Endothelial cell of umbilical vein (primary cell): ENCODE measurements around the gene BCAN. TPM values are rescaled to one million over a fixed set of nuclear protein-coding genes. Genes with fewer than 3 reads are reported as not detected.

ENCODE experiments used
- BruUV-seq: library from RNA; stranded (reverse); fragments of 400-500 nt; replicated peaks from 2 replicates; lab custom pipeline; 2021; lab: Mats Ljungman, UMichigan
- CTCF ChIA-PET: fragments of 300-600, 350-600 bp; sonication (Branson Sonifier 250); formaldehyde crosslinking; loops from one replicate; lab custom pipeline; 2021; ENCODE audit warnings: antibody characterized with exemption, inconsistent platforms; lab: Charles Lee
- POLR2A ChIA-PET: fragments of 300-600, 350-600 bp; sonication (Branson Sonifier 250); formaldehyde crosslinking; loops from one replicate; lab custom pipeline; 2021; ENCODE audit warnings: antibody characterized with exemption, inconsistent platforms; lab: Charles Lee
- DNase-seq: peaks from one replicate; pipeline ENCODE4 v3.0.0-alpha.2; 2011; ENCODE audit warnings: low read depth, low spot score
- FAIRE-seq: peaks from 2 replicates; lab custom pipeline; 2011; peaks lifted over from hg19 to GRCh38; lab: Jason Lieb, UNC
- H2AFZ ChIP-seq: 2 replicates; pipeline ENCODE4 v1.6.0; 2012; ENCODE audit warnings: low read depth, low read length, control low read depth, inconsistent platforms
- H3K27ac ChIP-seq: 2 replicates; pipeline ENCODE4 v1.5.1; 2011; ENCODE audit warnings: low read depth, mild to moderate bottlenecking, control low read depth, low read length, moderate library complexity; ENCODE audit not compliant: insufficient read depth
- H3K27me3 ChIP-seq, 2 experiments: 2 replicates each; pipeline versions ENCODE4 v1.6.0 to v1.6.1; 2011; ENCODE audit warnings: low read length in 2 of 2, mixed read lengths in 1 of 2; ENCODE audit not compliant: control insufficient read depth in 2 of 2, insufficient read depth in 2 of 2
- H3K36me3 ChIP-seq, 2 experiments: 2 replicates in 1 of 2; 3 replicates in 1 of 2; pipeline ENCODE4 v1.5.1; 2011; ENCODE audit warnings: low read length in 2 of 2, mild to moderate bottlenecking in 1 of 2, moderate library complexity in 1 of 2; ENCODE audit not compliant: control insufficient read depth in 2 of 2, insufficient read depth in 2 of 2; ENCODE audit errors: extremely low read depth in 1 of 2
- H3K4me1 ChIP-seq: 3 replicates; pipeline ENCODE4 v1.5.1; 2011; ENCODE audit warnings: mild to moderate bottlenecking, low read length; ENCODE audit not compliant: control insufficient read depth, insufficient read depth; ENCODE audit errors: extremely low read depth
- H3K4me2 ChIP-seq: 2 replicates; pipeline ENCODE4 v1.6.1; 2011; ENCODE audit warnings: low read length, control low read depth, mixed read lengths; ENCODE audit not compliant: insufficient read depth
- H3K4me3 ChIP-seq, 3 experiments: fragments of 200-600 bp in 1 of 3; sonication (generic), shearing (Covaris generic) in 1 of 3; replicated peaks in 1 of 3; 2 replicates each; pipeline ENCODE4 v1.5.1; 2011 to 2016; ENCODE audit warnings: control low read depth in 3 of 3, low read length in 3 of 3, mild to moderate bottlenecking in 2 of 3, inconsistent platforms in 1 of 3, low read depth in 1 of 3, moderate library complexity in 1 of 3; ENCODE audit not compliant: insufficient read depth in 1 of 3
- H3K79me2 ChIP-seq: 2 replicates; pipeline ENCODE4 v1.6.0; 2012; ENCODE audit warnings: low read length, inconsistent platforms; ENCODE audit not compliant: control insufficient read depth, insufficient read depth
- H3K9ac ChIP-seq: replicated peaks from 2 replicates; pipeline ENCODE3; 2011; ENCODE audit warnings: low read length, control low read depth; ENCODE audit not compliant: insufficient read depth; ENCODE audit errors: extremely low read depth
- H3K9me1 ChIP-seq: replicated peaks from 3 replicates; pipeline ENCODE4 v1.6.0; 2011; ENCODE audit warnings: mild to moderate bottlenecking, low read length; ENCODE audit not compliant: control insufficient read depth, insufficient read depth; ENCODE audit errors: extremely low read depth
- H3K9me3 ChIP-seq: replicated peaks from 2 replicates; pipeline ENCODE4 v1.5.1; 2012; ENCODE audit warnings: low read length, inconsistent platforms; ENCODE audit not compliant: control insufficient read depth, insufficient read depth
- H4K20me1 ChIP-seq: replicated peaks from 2 replicates; pipeline ENCODE3; 2011; ENCODE audit warnings: mild to moderate bottlenecking, low read length; ENCODE audit not compliant: control insufficient read depth, insufficient read depth; ENCODE audit errors: extremely low read depth
- EZH2 ChIP-seq: IDR thresholded peaks from 2 replicates; pipeline ENCODE4 v1.6.1; 2012; ENCODE audit warnings: borderline replicate concordance, low read depth, mild to moderate bottlenecking, moderate library complexity, low read length, inconsistent platforms; ENCODE audit not compliant: severe bottlenecking
- FOS ChIP-seq: IDR thresholded peaks from 2 replicates; pipeline ENCODE4 v1.6.1; 2011; ENCODE audit warnings: mild to moderate bottlenecking, low read length, moderate library complexity, borderline replicate concordance; ENCODE audit not compliant: insufficient read depth
- GATA2 ChIP-seq: IDR thresholded peaks from 2 replicates; pipeline ENCODE4 v1.7.0; 2011; ENCODE audit warnings: low read depth, mild to moderate bottlenecking, moderate library complexity, mixed read lengths, low read length; ENCODE audit not compliant: insufficient read length, insufficient read depth
- JUN ChIP-seq: IDR thresholded peaks from 2 replicates; pipeline ENCODE4 v1.6.1; 2011; ENCODE audit warnings: borderline replicate concordance, low read depth; ENCODE audit not compliant: insufficient read length, insufficient read depth
- MYC ChIP-seq: IDR thresholded peaks from one replicate; pipeline ENCODE4 v1.6.1; 2011; ENCODE audit warnings: mild to moderate bottlenecking, low read depth, low read length
- POLR2A ChIP-seq: IDR thresholded peaks from 2 replicates; pipeline ENCODE4 v1.6.1; 2012; ENCODE audit warnings: low read depth, mild to moderate bottlenecking, control low read depth, low read length
- POLR2AphosphoS5 ChIP-seq: IDR thresholded peaks from 2 replicates; pipeline ENCODE4 v1.6.1; 2012; ENCODE audit warnings: low read depth, mild to moderate bottlenecking, control low read depth, low read length, moderate library complexity; ENCODE audit not compliant: insufficient read depth
- dilution Hi-C: fragments of 300-500 bp; cut with MboI; formaldehyde crosslinking; loops from one replicate; pipeline ENCODE4 v1.15.0; 2019; ENCODE audit warnings: low sequenced_read_pairs; ENCODE audit not compliant: extremely low pct_ligation_motif_present
- intact Hi-C: fragments of 100-400 bp; cut with micrococcal nuclease; formaldehyde crosslinking; loops from one replicate; pipeline ENCODE4 v1.10.0; 2022
- polyA plus RNA-seq, 4 experiments: library from polyadenylated mRNA; depleted of rRNA in 3 of 4; stranded (reverse) in 3 of 4; unstranded in 1 of 4; fragments of >200 nt; gene quantifications; 2 replicates each; pipeline versions ENCODE4 v1.2.1 to v1.2.3, GENCODE V29; 2011 to 2012; ENCODE audit warnings: missing spikeins in 1 of 4
- total RNA-seq: library from RNA; stranded (reverse); gene quantifications from 2 replicates; pipeline ENCODE4 v1.2.3, GENCODE V29; 2021
- TF ChIP-seq, protein P1 (sequence below): IDR thresholded peaks from 2 replicates; pipeline ENCODE4 v1.6.1; 2011; ENCODE audit not compliant: insufficient read depth, insufficient read length
- TF ChIP-seq, protein P2 (sequence below), 2 donors: IDR thresholded peaks; 1 replicate in 1 of 2; 2 replicates in 1 of 2; pipeline ENCODE4 v1.5.1; 2011; ENCODE audit warnings: low read length in 2 of 2, mild to moderate bottlenecking in 2 of 2, moderate library complexity in 2 of 2, control low read depth in 1 of 2, inconsistent platforms in 1 of 2, low read depth in 1 of 2; ENCODE audit not compliant: insufficient read depth in 1 of 2; ENCODE audit errors: extremely low read depth in 1 of 2

Gene BCAN
- total and polyA plus RNA-seq, 2 donors (not counting 3 experiments of a cell fraction or from before 2014, with no cell fraction given): 0.15 TPM; not detected in 1

DNA sequence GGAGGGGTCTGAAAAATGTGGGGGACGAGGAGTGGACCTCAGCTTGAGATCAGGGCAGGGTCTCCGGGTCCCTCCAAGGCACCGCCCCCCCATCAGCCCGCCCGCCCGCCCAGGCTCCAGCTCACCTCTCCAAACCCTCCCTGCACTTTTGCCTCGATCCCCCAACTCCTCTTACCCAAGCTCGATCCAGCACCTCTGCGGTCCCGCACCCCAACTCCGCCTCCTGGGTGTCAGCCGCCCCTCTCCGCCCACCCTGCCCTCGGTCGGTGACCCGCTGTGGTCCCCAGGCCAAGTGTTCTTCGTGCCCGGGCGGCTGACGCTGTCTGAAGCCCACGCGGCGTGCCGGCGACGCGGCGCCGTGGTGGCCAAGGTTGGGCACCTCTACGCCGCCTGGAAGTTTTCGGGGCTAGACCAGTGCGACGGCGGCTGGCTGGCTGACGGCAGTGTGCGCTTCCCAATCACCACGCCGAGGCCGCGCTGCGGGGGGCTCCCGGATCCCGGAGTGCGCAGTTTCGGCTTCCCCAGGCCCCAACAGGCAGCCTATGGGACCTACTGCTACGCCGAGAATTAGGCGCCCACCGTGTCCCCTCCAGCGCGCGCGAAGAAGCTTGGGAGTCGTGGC is 17.0 kb upstream of the BCAN start:
- no peak overlapping the region for H3K9ac ChIP-seq
- no peaks in the 10 kb centered on the region for H4K20me1 ChIP-seq
- peak overlapping the region in 1 of 3 experiments; percentile 18 for H3K4me3 ChIP-seq
- dilution Hi-C loops (no loop called here), intact Hi-C loops (loop anchor here (1.0 to 5.0 kb wide), 3 partner anchors 100 to 302 kb away; partner anchors contain the start of gene PEAR1)
- CTCF ChIA-PET: interaction anchor here (0.9 to 13.8 kb wide), 29 partner anchors 8 to 449 kb away, joined by 3 to 237 read pairs (median 5); partner anchors contain the start of genes CRABP2, NES and TTC24
- FAIRE-seq: no peak
- no peak overlapping the region for H3K27ac ChIP-seq
- peaks cover 41 to 43% of the 10 kb centered on the region in 2 experiments for H3K27me3 ChIP-seq
- DNase-seq: no peak
- no TSS peak for BruUV-seq
- no peak overlapping the region for H3K4me2 ChIP-seq
- TF ChIP-seq, protein P1, sequence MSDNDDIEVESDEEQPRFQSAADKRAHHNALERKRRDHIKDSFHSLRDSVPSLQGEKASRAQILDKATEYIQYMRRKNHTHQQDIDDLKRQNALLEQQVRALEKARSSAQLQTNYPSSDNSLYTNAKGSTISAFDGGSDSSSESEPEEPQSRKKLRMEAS: no peak
- TF ChIP-seq POLR2A (no peak), EZH2 (peak; percentile 98)
- no peaks in the 10 kb centered on the region for H3K9me3 ChIP-seq
- no peak overlapping the region for H2AFZ ChIP-seq
- no peaks in the 10 kb centered on the region for H3K79me2 ChIP-seq
- no peaks in the 10 kb centered on the region for H3K36me3 ChIP-seq
- peaks cover 10% of the 10 kb centered on the region for H3K4me1 ChIP-seq
- no peaks in the 10 kb centered on the region for H3K9me1 ChIP-seq
- POLR2A ChIA-PET: interaction anchor here (0.6 kb wide), 1 partner anchor 37 kb away, joined by 3 read pairs; no protein-coding TSS in a partner anchor

DNA sequence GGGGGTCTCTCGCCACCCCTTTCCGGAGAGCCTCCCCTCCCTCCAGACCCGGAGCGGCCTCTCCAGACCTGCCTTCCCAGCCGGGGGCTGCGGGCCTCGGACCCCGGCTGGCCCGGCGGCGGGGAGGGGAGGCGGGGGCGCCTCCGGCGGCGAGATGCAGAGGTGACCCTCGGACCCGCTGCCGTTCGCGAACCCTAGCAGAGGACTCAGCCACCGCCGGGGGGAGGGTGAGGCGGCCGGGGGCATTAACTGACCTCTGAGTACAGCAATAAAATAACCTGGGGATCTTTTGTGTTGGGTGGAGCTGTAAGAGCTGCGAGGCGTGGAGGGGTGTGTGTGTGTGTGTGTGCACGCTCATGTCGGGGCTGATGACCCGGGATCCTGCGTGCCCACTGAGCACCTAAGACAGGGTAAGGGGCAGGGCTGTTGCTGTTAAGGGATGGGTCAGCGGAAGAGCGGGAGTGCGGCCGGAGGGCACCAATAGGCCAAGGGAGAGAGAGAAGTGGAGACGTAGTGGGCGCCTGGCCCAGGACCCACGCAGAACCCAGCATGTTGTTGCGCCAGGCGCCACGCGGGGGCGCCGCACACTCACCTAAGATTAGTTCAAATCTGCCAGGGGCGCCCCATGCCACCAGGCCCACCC is 16.4 kb upstream of the BCAN start:
- FAIRE-seq: peak; percentile 49
- Histone ChIP-seq H3K79me2 (no peaks in the 10 kb centered on the region), H3K9ac (no peak overlapping the region), H3K36me3 (no peaks in the 10 kb centered on the region), H3K4me2 (no peak overlapping the region), H4K20me1 (no peaks in the 10 kb centered on the region), H3K27me3 (peaks cover 36% of the 10 kb centered on the region in 2 experiments), H3K4me1 (peaks cover 10% of the 10 kb centered on the region), H3K4me3 (no peak overlapping the region), H2AFZ (peak overlapping the region; percentile 22), H3K9me1 (no peaks in the 10 kb centered on the region), H3K9me3 (no peaks in the 10 kb centered on the region), H3K27ac (no peak overlapping the region)
- ChIA-PET CTCF (interaction anchor here (0.9 to 13.8 kb wide), 17 partner anchors 8 to 265 kb away, joined by 3 to 237 read pairs (median 16); partner anchors contain the start of genes BCAN, CRABP2, NES and TTC24), POLR2A (no interaction called here)
- TF ChIP-seq GATA2 (no peak), FOS (no peak), POLR2A (no peak), EZH2 (peak; percentile 84), POLR2AphosphoS5 (no peak), JUN (no peak), MYC (no peak)
- TF ChIP-seq, protein P2, sequence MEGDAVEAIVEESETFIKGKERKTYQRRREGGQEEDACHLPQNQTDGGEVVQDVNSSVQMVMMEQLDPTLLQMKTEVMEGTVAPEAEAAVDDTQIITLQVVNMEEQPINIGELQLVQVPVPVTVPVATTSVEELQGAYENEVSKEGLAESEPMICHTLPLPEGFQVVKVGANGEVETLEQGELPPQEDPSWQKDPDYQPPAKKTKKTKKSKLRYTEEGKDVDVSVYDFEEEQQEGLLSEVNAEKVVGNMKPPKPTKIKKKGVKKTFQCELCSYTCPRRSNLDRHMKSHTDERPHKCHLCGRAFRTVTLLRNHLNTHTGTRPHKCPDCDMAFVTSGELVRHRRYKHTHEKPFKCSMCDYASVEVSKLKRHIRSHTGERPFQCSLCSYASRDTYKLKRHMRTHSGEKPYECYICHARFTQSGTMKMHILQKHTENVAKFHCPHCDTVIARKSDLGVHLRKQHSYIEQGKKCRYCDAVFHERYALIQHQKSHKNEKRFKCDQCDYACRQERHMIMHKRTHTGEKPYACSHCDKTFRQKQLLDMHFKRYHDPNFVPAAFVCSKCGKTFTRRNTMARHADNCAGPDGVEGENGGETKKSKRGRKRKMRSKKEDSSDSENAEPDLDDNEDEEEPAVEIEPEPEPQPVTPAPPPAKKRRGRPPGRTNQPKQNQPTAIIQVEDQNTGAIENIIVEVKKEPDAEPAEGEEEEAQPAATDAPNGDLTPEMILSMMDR (IDR thresholded peaks at IDR 0.05; ENCODE audit: extremely low read depth in 1 of 2, insufficient read depth in 1 of 2, low read depth in 1 of 2, low read length in 2 of 2): peak; percentile 69 to 90
- TF ChIP-seq, protein P1: no peak
- dilution Hi-C loops: no loop called here
- peak; percentile 47 for DNase-seq
- BruUV-seq: no TSS peak
- intact Hi-C loops: loop anchor here (1.0 to 5.0 kb wide), 4 partner anchors 32 to 302 kb away; partner anchors contain the start of gene PEAR1
